ENCODE measurements around the gene OR8B4. TPM values are rescaled to one million over a fixed set of nuclear protein-coding genes. Genes with fewer than 3 reads are reported as not detected.
A peak's percentile ranks its signal among the peaks of the same experiment; 100 is the strongest.
"Not testable (repeated sequence)": the region's sequence is repeated elsewhere in the genome, so short reads cannot be mapped to it uniquely, and the experiment has no call there.

OR8B4 gene
- total and polyA plus RNA-seq, 2 experiments from 2014 or later, result not detected

- no peak for DNase-seq (ENCODE audit: low read depth in 1 of 2, low spot score in 1 of 2)
- no peak overlapping the region for H3K27ac ChIP-seq
- no peaks in the 10 kb centered on the region for H3K36me3 ChIP-seq
- H3K27me3 ChIP-seq, result peaks cover 21% of the 10 kb centered on the region
- no peak for TF ChIP-seq CTCF (IDR thresholded peaks at IDR 0.05; ENCODE audit: low read depth, low read length)
- no peak overlapping the region for H3K4me3 ChIP-seq
- no peaks in the 10 kb centered on the region for H3K4me1 ChIP-seq (ENCODE audit: low read depth)
- no peaks in the 10 kb centered on the region for H3K9me3 ChIP-seq (ENCODE audit: low read depth)
Observed at GRCh38 chr11:124409906-124410305, 14.8 kb downstream of the OR8B4 start.

- Histone ChIP-seq H3K27me3 (peaks cover 3% of the 10 kb centered on the region), H3K27ac (no peak overlapping the region), H3K4me1 (ENCODE audit: low read depth) (no peaks in the 10 kb centered on the region), H3K36me3 (no peaks in the 10 kb centered on the region), H3K9me3 (ENCODE audit: low read depth) (no peaks in the 10 kb centered on the region), H3K4me3 (no peak overlapping the region)
- TF ChIP-seq CTCF (IDR thresholded peaks at IDR 0.05; ENCODE audit: low read depth, low read length), result no peak
- no peak for DNase-seq (ENCODE audit: low read depth in 1 of 2, low spot score in 1 of 2)
Observed at GRCh38 chr11:124405581-124405980, 19.1 kb downstream of the OR8B4 start.

GRCh38 chr11:124403186-124403585 lies 21.5 kb downstream of the OR8B4 start:
- DNase-seq (ENCODE audit: low read depth in 1 of 2, low spot score in 1 of 2); H3K36me3 ChIP-seq; H3K9me3 ChIP-seq (ENCODE audit: low read depth): not testable (repeated sequence)

GRCh38 chr11:124402326-124402922 lies 22.2 kb downstream of the OR8B4 start:
- Histone ChIP-seq H3K9me3 (ENCODE audit: low read depth) (no peaks in the 10 kb centered on the region), H3K4me3 (no peak overlapping the region), H3K4me1 (ENCODE audit: low read depth) (no peaks in the 10 kb centered on the region), H3K27ac (no peak overlapping the region), H3K27me3 (no peaks in the 10 kb centered on the region), H3K36me3 (no peaks in the 10 kb centered on the region)
- peak; percentile 62 to 93 for DNase-seq (ENCODE audit: low read depth in 1 of 2, low spot score in 1 of 2)
- peak; percentile 89 for TF ChIP-seq CTCF (IDR thresholded peaks at IDR 0.05; ENCODE audit: low read depth, low read length)

More at GRCh38 chr11:124403186-124403585, 21.5 kb downstream of the OR8B4 start:
- H3K4me1 ChIP-seq (ENCODE audit: low read depth); H3K4me3 ChIP-seq; H3K27ac ChIP-seq; H3K27me3 ChIP-seq: not testable (repeated sequence)

GRCh38 chr11:124398924-124399323 lies 25.7 kb downstream of the OR8B4 start, which contains the start of gene OR8B3:
OR8B3 (minus strand) TSS chr11:124399024; CDS start chr11:124397351, 1,673 bp downstream.
- Histone ChIP-seq H3K9me3 (ENCODE audit: low read depth) (no peaks in the 10 kb centered on the region), H3K36me3 (no peaks in the 10 kb centered on the region), H3K4me1 (ENCODE audit: low read depth) (no peaks in the 10 kb centered on the region), H3K4me3 (no peak within 1 kb of the TSS), H3K27ac (no peak within 1 kb of the TSS), H3K27me3 (no peaks in the 10 kb centered on the region)
- no peak for DNase-seq (ENCODE audit: low read depth in 1 of 2, low spot score in 1 of 2)
- no peak for TF ChIP-seq CTCF (IDR thresholded peaks at IDR 0.05; ENCODE audit: low read depth, low read length)

GRCh38 chr11:124396847-124397246 lies 27.8 kb downstream of the OR8B4 start:
- not testable (repeated sequence) for H3K36me3 ChIP-seq; H3K4me1 ChIP-seq (ENCODE audit: low read depth); H3K27me3 ChIP-seq; H3K9me3 ChIP-seq (ENCODE audit: low read depth); H3K4me3 ChIP-seq; DNase-seq (ENCODE audit: low read depth in 1 of 2, low spot score in 1 of 2); H3K27ac ChIP-seq

All from cardiac muscle cell (in vitro differentiated cells and primary cell).